ENCODE results near the gene GLI1.

DNA sequence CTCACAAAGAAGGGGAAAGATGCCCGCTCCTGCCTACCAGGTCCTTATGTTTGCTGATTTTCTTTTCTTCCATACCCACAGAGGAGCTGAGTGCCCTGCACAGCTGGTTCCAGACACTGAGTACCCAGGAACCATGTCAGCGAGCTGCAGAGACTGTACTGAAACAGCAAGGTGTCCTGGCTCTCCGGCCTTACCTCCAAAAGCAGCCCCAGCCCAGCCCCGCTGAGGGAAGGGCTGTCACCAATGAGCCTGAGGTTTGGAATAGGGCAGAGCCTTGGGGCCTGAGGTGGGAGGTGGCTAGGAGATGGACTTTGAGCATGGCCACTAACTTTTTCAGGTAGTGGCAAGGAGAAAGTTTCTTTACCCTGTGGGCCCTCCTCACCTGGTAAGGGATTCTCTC lies 30.5 kb downstream of the GLI1 start:
- TF ChIP-seq, protein P1, sequence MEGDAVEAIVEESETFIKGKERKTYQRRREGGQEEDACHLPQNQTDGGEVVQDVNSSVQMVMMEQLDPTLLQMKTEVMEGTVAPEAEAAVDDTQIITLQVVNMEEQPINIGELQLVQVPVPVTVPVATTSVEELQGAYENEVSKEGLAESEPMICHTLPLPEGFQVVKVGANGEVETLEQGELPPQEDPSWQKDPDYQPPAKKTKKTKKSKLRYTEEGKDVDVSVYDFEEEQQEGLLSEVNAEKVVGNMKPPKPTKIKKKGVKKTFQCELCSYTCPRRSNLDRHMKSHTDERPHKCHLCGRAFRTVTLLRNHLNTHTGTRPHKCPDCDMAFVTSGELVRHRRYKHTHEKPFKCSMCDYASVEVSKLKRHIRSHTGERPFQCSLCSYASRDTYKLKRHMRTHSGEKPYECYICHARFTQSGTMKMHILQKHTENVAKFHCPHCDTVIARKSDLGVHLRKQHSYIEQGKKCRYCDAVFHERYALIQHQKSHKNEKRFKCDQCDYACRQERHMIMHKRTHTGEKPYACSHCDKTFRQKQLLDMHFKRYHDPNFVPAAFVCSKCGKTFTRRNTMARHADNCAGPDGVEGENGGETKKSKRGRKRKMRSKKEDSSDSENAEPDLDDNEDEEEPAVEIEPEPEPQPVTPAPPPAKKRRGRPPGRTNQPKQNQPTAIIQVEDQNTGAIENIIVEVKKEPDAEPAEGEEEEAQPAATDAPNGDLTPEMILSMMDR (IDR thresholded peaks at IDR 0.05; ENCODE audit: low read depth, low read length): no peak
- no peak for TF ChIP-seq EZH2phosphoT487 (IDR thresholded peaks at IDR 0.05; ENCODE audit: low read depth)
